Calu3 (cell line): Measurements from ENCODE around the gene SLC4A5. TPM values are rescaled to one million over a fixed set of nuclear protein-coding genes. Genes with fewer than 3 reads are reported as not detected.

Experiments used
- BruUV-seq: library from RNA; stranded (reverse); fragments of 400-500 nt; replicated peaks from 2 replicates; lab custom pipeline; 2021; lab: Mats Ljungman, UMichigan
- CTCF ChIA-PET: fragments of 300-600 bp; sonication (Branson Sonifier 250); formaldehyde crosslinking; loops from one replicate; lab custom pipeline; 2022; ENCODE audit warnings: antibody characterized with exemption; lab: Charles Lee
- DNase-seq: peaks from one replicate; pipeline ENCODE4 v3.0.0; 2022
- H3K27ac Mint-ChIP-seq: one replicate; pipeline ENCODE4 v1.8.0; 2022; ENCODE audit warnings: mixed read lengths; ENCODE audit not compliant: unreplicated experiment
- H3K27me3 Mint-ChIP-seq: one replicate; pipeline ENCODE4 v1.8.0; 2022; ENCODE audit warnings: mixed read lengths; ENCODE audit not compliant: unreplicated experiment
- H3K36me3 Mint-ChIP-seq: one replicate; pipeline ENCODE4 v1.8.0; 2022; ENCODE audit warnings: mild to moderate bottlenecking, moderate library complexity, mixed read lengths; ENCODE audit not compliant: insufficient read depth, unreplicated experiment
- H3K4me1 Mint-ChIP-seq: one replicate; pipeline ENCODE4 v1.8.0; 2022; ENCODE audit warnings: mild to moderate bottlenecking, low read depth, mixed read lengths; ENCODE audit not compliant: unreplicated experiment
- H3K4me3 Mint-ChIP-seq: one replicate; pipeline ENCODE4 v1.8.0; 2022; ENCODE audit warnings: mild to moderate bottlenecking, low read depth, moderate library complexity, mixed read lengths; ENCODE audit not compliant: unreplicated experiment
- H3K9me3 Mint-ChIP-seq: one replicate; pipeline ENCODE4 v1.8.0; 2022; ENCODE audit warnings: low read depth, mixed read lengths; ENCODE audit not compliant: unreplicated experiment
- CTCF ChIP-seq: fragments of 200-600 bp; IDR thresholded peaks from one replicate; pipeline ENCODE4 v1.8.0; 2022; ENCODE audit warnings: antibody characterized with exemption; ENCODE audit not compliant: unreplicated experiment
- intact Hi-C: fragments of 100-400 bp; cut with micrococcal nuclease; formaldehyde crosslinking; loops from one replicate; pipeline ENCODE4 v1.10.0; 2022; ENCODE audit not compliant: unreplicated experiment
- total RNA-seq: library from RNA; stranded (reverse); gene quantifications from 2 replicates; pipeline ENCODE4 v1.2.3, GENCODE V29; 2022

The SLC4A5 gene
- total RNA-seq, 1 experiment from 2014 or later, result 7.0 TPM

- Mint-ChIP-seq H3K27ac (no peak overlapping the region), H3K36me3 (no peaks in the 10 kb centered on the region), H3K9me3 (no peaks in the 10 kb centered on the region), H3K4me1 (no peaks in the 10 kb centered on the region), H3K4me3 (no peak overlapping the region), H3K27me3 (no peaks in the 10 kb centered on the region)
- CTCF ChIA-PET, result no interaction called here
- no peak for TF ChIP-seq CTCF
- intact Hi-C loops, result no loop called here
- DNase-seq, result no peak
- BruUV-seq, result no TSS peak
These were observed 30.3 kb downstream of the SLC4A5 start for GRCh38 chr2:74312913-74313312.

GRCh38 chr2:74307720-74308119, 35.5 kb downstream of the SLC4A5 start:
- no peak overlapping the region for H3K27ac Mint-ChIP-seq
- DNase-seq, result no peak
- intact Hi-C loops, result no loop called here
- no peaks in the 10 kb centered on the region for H3K4me1 Mint-ChIP-seq
- no peaks in the 10 kb centered on the region for H3K36me3 Mint-ChIP-seq
- no TSS peak for BruUV-seq
- H3K27me3 Mint-ChIP-seq, result no peaks in the 10 kb centered on the region
- no peak overlapping the region for H3K4me3 Mint-ChIP-seq
- CTCF ChIA-PET, result no interaction called here
- H3K9me3 Mint-ChIP-seq, result no peaks in the 10 kb centered on the region
- TF ChIP-seq CTCF, result no peak

- intact Hi-C loops, result no loop called here
- Mint-ChIP-seq H3K9me3 (no peaks in the 10 kb centered on the region), H3K27ac (no peak overlapping the region), H3K4me3 (no peak overlapping the region), H3K36me3 (no peaks in the 10 kb centered on the region), H3K4me1 (no peaks in the 10 kb centered on the region), H3K27me3 (no peaks in the 10 kb centered on the region)
- TF ChIP-seq CTCF, result no peak
- BruUV-seq, result no TSS peak
- CTCF ChIA-PET, result interaction anchor here (0.7 kb wide), 1 partner anchor 288 kb away, joined by 5 read pairs; no protein-coding TSS in a partner anchor
- no peak for DNase-seq
These were observed 38.7 kb downstream of the SLC4A5 start for GRCh38 chr2:74304332-74305148.

DNA sequence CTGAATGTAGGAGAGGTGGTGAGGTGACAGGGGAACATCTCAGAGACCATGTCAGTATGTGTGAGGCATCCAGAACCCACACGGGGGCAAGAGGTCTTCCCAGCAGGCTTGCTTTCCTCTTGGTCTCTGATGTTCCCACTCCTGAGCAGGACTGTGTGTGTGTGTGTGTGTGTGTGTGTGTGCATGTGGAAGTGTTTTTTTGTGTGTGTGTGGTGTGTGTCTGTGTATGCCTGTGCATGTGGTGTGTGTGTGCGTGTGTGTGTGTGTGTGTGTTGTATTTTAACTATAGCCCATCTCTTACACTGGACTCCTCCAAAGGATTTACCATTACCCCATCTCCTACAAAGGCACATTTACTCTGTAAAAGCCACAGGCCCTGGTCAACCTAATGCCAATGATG, 40.4 kb downstream of the SLC4A5 start:
- DNase-seq, result no peak
- BruUV-seq, result no TSS peak
- intact Hi-C loops, result no loop called here
- no peaks in the 10 kb centered on the region for H3K36me3 Mint-ChIP-seq
- H3K4me3 Mint-ChIP-seq, result no peak overlapping the region
- H3K4me1 Mint-ChIP-seq, result no peaks in the 10 kb centered on the region
- TF ChIP-seq CTCF, result no peak
- H3K27ac Mint-ChIP-seq, result no peak overlapping the region
- CTCF ChIA-PET, result no interaction called here
- no peaks in the 10 kb centered on the region for H3K9me3 Mint-ChIP-seq
- no peaks in the 10 kb centered on the region for H3K27me3 Mint-ChIP-seq
